MCF 10A (cell line): ENCODE measurements around the gene FOXO6. TPM values are rescaled to one million over a fixed set of nuclear protein-coding genes. Genes with fewer than 3 reads are reported as not detected.

ENCODE experiments used
- BruUV-seq: library from RNA; stranded (reverse); fragments of 400-500 nt; replicated peaks from 2 replicates; lab custom pipeline; 2021; lab: Mats Ljungman, UMichigan
- CTCF ChIA-PET: fragments of 300-600 bp; sonication (Branson Sonifier 250); formaldehyde crosslinking; extraction: SDS; loops from one replicate; lab custom pipeline; 2021; ENCODE audit warnings: antibody characterized with exemption, inconsistent platforms; lab: Yijun Ruan, JAX
- POLR2A ChIA-PET: fragments of 300-600, 350-650 bp; sonication (Branson Sonifier 250); formaldehyde crosslinking; extraction: SDS; loops from one replicate; lab custom pipeline; 2020; ENCODE audit warnings: antibody characterized with exemption, inconsistent platforms; lab: Yijun Ruan, JAX
- DNase-seq: peaks from one replicate; pipeline ENCODE4 v3.0.0-alpha.2; 2018; ENCODE audit not compliant: unreplicated experiment
- H3K27ac Mint-ChIP-seq: one replicate; pipeline ENCODE4 v1.8.0; 2022; ENCODE audit warnings: mild to moderate bottlenecking, low read depth, mixed read lengths; ENCODE audit not compliant: unreplicated experiment
- H3K27me3 Mint-ChIP-seq: one replicate; pipeline ENCODE4 v1.8.0; 2022; ENCODE audit warnings: mixed read lengths; ENCODE audit not compliant: insufficient read depth, unreplicated experiment
- H3K36me3 Mint-ChIP-seq: one replicate; pipeline ENCODE4 v1.8.0; 2022; ENCODE audit warnings: mild to moderate bottlenecking, moderate library complexity, mixed read lengths; ENCODE audit not compliant: insufficient read depth, unreplicated experiment
- H3K4me1 Mint-ChIP-seq: one replicate; pipeline ENCODE4 v1.8.0; 2022; ENCODE audit warnings: mixed read lengths; ENCODE audit not compliant: insufficient read depth, unreplicated experiment
- H3K4me3 Mint-ChIP-seq: one replicate; pipeline ENCODE4 v1.8.0; 2022; ENCODE audit warnings: mild to moderate bottlenecking, moderate library complexity, mixed read lengths; ENCODE audit not compliant: unreplicated experiment
- H3K9me3 Mint-ChIP-seq: one replicate; pipeline ENCODE4 v1.8.0; 2022; ENCODE audit warnings: mixed read lengths; ENCODE audit not compliant: unreplicated experiment
- CTCF ChIP-seq: fragments of 200-600 bp; IDR thresholded peaks from one replicate; pipeline ENCODE4 v1.8.0; 2022; ENCODE audit warnings: antibody characterized with exemption, mild to moderate bottlenecking; ENCODE audit not compliant: unreplicated experiment
- intact Hi-C: fragments of 100-400 bp; cut with micrococcal nuclease; formaldehyde crosslinking; loops from 2 replicates; pipeline ENCODE4 v1.14.1; 2022
- total RNA-seq: library from RNA; stranded (reverse); gene quantifications from 2 replicates; pipeline ENCODE4 v1.2.3, GENCODE V29; 2022

Gene FOXO6
- total RNA-seq, 1 experiment from 2014 or later: 0.28 TPM

GRCh38 chr1:41396084-41396483 lies 34.9 kb downstream of the FOXO6 start:
- no peaks in the 10 kb centered on the region for H3K4me1 Mint-ChIP-seq
- no TSS peak for BruUV-seq
- ChIA-PET CTCF (interaction anchor here (1.4 kb wide), 1 partner anchor 21 kb away, joined by 8 read pairs; no protein-coding TSS in a partner anchor), POLR2A (no interaction called here)
- no peak for DNase-seq
- no peak for TF ChIP-seq CTCF
- intact Hi-C loops: no loop called here
- peaks cover 6% of the 10 kb centered on the region for H3K9me3 Mint-ChIP-seq
- H3K4me3 Mint-ChIP-seq: no peak overlapping the region
- no peak overlapping the region for H3K27ac Mint-ChIP-seq
- peaks cover 29% of the 10 kb centered on the region for H3K27me3 Mint-ChIP-seq
- H3K36me3 Mint-ChIP-seq: no peaks in the 10 kb centered on the region

GRCh38 chr1:41397020-41397419 lies 35.8 kb downstream of the FOXO6 start:
- Mint-ChIP-seq H3K9me3 (peaks cover 6% of the 10 kb centered on the region), H3K27ac (no peak overlapping the region), H3K4me3 (no peak overlapping the region), H3K27me3 (peaks cover 29% of the 10 kb centered on the region), H3K4me1 (no peaks in the 10 kb centered on the region), H3K36me3 (no peaks in the 10 kb centered on the region)
- POLR2A ChIA-PET: interaction anchor here (0.7 kb wide), 1 partner anchor 10 kb away, joined by 3 read pairs; no protein-coding TSS in a partner anchor
- CTCF ChIA-PET: interaction anchor here (1.4 to 1.5 kb wide), 2 partner anchors 20 to 114 kb away, joined by 7 to 8 read pairs; no protein-coding TSS in a partner anchor
- intact Hi-C loops: no loop called here
- BruUV-seq: no TSS peak
- no peak for TF ChIP-seq CTCF
- DNase-seq: no peak

DNA sequence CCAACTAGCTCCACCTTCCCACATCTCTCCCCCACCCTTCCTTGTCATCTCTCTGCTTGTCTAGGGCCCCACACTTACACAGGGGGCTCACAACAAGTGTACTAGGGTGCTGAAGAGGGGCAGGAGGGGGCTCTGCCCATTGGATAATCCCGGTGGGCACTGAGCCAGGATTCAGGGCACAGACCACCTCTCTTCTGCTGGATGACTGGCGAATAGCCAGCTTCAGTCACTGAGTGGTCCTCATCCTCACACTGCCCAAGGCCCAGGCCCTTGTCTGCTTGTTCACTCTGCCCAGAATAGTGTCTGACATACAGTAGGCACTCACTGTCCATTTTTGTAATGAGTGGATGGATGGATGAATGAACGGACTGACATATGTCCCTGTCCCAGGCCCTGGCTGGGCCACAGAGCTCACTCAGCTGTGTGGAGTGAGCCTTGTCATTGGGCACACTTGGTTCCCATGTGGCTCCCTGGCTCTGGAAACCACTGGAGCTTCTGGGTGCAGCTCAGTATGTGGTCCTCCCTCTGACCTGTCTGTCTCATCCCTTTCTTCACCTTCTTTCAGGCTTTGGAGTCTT lies 36.6 kb downstream of the FOXO6 start:
- H3K27ac Mint-ChIP-seq: no peak overlapping the region
- no peaks in the 10 kb centered on the region for H3K4me1 Mint-ChIP-seq
- H3K36me3 Mint-ChIP-seq: no peaks in the 10 kb centered on the region
- intact Hi-C loops: no loop called here
- peaks cover 29% of the 10 kb centered on the region for H3K27me3 Mint-ChIP-seq
- peaks cover 6% of the 10 kb centered on the region for H3K9me3 Mint-ChIP-seq
- no peak for TF ChIP-seq CTCF
- no TSS peak for BruUV-seq
- ChIA-PET CTCF (interaction anchor here (1.5 kb wide), 1 partner anchor 115 kb away, joined by 7 read pairs; no protein-coding TSS in a partner anchor), POLR2A (interaction anchor here (0.7 kb wide), 2 partner anchors 10 to 24 kb away, joined by 3 read pairs; no protein-coding TSS in a partner anchor)
- H3K4me3 Mint-ChIP-seq: no peak overlapping the region
- DNase-seq: no peak

- intact Hi-C loops: no loop called here
- BruUV-seq: no TSS peak
- ChIA-PET POLR2A (no interaction called here), CTCF (interaction anchor here (0.6 to 1.3 kb wide), 2 partner anchors 18 to 184 kb away, joined by 4 read pairs; no protein-coding TSS in a partner anchor)
- Mint-ChIP-seq H3K27ac (no peak overlapping the region), H3K4me3 (no peak overlapping the region), H3K4me1 (peaks cover 7% of the 10 kb centered on the region), H3K9me3 (peaks cover 6% of the 10 kb centered on the region), H3K27me3 (peaks cover 26% of the 10 kb centered on the region), H3K36me3 (no peaks in the 10 kb centered on the region)
- DNase-seq: no peak
- TF ChIP-seq CTCF: no peak
These were observed 38.0 kb downstream of the FOXO6 start for GRCh38 chr1:41399145-41399795.
